Skeletal muscle satellite cell (primary cell): ENCODE data around the gene TSPAN18.
A peak's percentile ranks its signal among the peaks of the same experiment; 100 is the strongest.

Source experiments
- H3K27me3 ChIP-seq: 2 replicates; pipeline ENCODE4 v1.7.0; 2013; ENCODE audit warnings: low read length; ENCODE audit not compliant: control insufficient read depth, insufficient read depth
- H3K36me3 ChIP-seq: 2 replicates; pipeline ENCODE4 v1.7.0; 2013; ENCODE audit warnings: mild to moderate bottlenecking, control low read depth, low read length; ENCODE audit not compliant: insufficient read depth
- H3K4me1 ChIP-seq: 2 replicates; pipeline ENCODE4 v1.7.0; 2013; ENCODE audit warnings: low read length; ENCODE audit not compliant: control insufficient read depth, insufficient read depth
- H3K4me2 ChIP-seq: 2 replicates; pipeline ENCODE4 v1.7.0; 2013; ENCODE audit warnings: mild to moderate bottlenecking, low read length
- H3K4me3 ChIP-seq: 2 replicates; pipeline ENCODE4 v1.7.0; 2013; ENCODE audit warnings: low read length
- H3K9ac ChIP-seq: 2 replicates; pipeline ENCODE4 v1.7.0; 2013; ENCODE audit warnings: mild to moderate bottlenecking, low read depth, low read length, moderate library complexity
- H3K9me3 ChIP-seq: replicated peaks from 2 replicates; pipeline ENCODE4 v1.7.0; 2013; ENCODE audit warnings: mild to moderate bottlenecking, control low read depth, low read length

TSPAN18 gene

DNA sequence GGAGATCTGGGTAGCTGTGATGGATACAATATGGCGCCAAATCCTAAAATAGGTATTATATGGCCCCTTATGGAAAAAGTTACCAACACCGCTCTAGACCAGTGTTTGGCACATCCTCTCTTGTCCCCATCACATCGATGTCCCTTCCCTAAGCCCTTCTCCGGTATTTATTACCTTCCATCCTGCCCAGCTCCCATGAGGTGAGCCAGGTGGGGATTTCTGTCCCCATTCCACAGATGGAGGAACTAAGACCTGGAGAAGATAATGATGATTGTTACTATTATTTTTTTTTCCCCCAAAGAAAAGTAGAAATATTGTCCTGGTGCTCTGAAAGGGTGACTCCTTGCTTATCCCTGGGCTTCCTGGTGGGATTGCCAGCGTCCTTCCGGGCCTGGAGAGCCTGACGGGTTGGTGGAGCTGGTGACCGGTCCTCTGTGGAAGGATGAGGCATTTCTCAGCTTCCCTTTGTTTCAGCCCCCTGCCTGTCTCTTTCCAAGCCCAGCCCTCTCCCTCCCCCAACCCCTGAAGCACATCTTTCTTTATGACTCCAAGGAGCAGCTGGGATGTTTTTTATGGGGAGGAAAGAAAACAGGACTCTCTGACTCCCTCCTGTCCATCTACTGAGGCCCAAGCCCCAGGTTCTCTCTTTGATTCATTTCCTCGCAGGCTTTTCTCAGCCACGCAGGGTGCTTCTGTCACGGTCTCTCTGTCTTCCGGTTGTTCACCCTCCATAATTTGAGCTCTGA is 158.5 kb downstream of the TSPAN18 start:
- Histone ChIP-seq H3K36me3 (no peaks in the 10 kb centered on the region), H3K27me3 (peaks cover 91% of the 10 kb centered on the region), H3K4me2 (no peak overlapping the region), H3K9me3 (no peaks in the 10 kb centered on the region), H3K4me1 (no peaks in the 10 kb centered on the region), H3K4me3 (no peak overlapping the region), H3K9ac (no peak overlapping the region)

DNA sequence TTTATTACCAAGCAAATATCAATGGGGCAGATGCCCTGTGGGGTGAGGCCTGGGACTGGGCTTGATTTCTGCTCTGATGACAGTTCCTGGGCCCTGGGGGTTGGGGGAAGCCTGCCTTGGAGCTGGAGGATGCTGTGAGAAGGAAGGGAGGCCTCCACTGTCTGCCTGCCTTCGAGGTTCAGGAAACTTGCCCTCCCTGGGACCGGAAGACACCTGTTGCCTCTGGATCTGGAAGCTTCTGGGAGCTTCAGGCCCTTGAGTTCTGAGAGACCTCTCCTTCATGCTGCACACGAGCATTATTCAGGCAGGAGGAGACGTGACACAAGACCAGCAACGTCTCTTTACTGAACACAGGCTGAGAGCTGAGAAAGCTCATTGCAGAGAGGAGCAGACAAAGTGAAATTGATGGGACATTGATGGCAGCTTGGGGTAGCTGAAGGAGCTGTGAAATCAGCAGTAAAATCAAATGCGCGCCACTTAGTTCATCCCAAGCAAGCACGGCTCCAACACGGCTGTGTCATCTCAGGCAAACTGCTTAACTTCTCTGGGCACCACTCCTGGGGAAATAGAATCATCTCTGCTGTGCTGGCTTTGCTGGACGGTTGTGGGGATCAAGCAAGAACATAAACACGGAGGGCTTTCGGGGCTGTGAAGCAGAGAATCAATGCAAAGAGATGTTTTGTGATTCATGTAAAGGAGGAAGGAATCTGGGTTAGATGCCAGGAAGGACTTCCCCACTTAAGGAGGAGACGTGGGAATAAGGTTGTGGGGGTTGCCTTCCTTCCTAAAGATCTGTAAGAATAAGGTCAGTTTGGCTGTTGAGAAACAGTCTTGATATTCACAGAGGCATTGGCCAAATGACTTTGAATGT is 159.4 kb downstream of the TSPAN18 start:
- Histone ChIP-seq H3K4me1 (no peaks in the 10 kb centered on the region), H3K9ac (no peak overlapping the region), H3K36me3 (no peaks in the 10 kb centered on the region), H3K27me3 (peaks cover 84% of the 10 kb centered on the region), H3K4me2 (no peak overlapping the region), H3K4me3 (no peak overlapping the region), H3K9me3 (no peaks in the 10 kb centered on the region)

DNA sequence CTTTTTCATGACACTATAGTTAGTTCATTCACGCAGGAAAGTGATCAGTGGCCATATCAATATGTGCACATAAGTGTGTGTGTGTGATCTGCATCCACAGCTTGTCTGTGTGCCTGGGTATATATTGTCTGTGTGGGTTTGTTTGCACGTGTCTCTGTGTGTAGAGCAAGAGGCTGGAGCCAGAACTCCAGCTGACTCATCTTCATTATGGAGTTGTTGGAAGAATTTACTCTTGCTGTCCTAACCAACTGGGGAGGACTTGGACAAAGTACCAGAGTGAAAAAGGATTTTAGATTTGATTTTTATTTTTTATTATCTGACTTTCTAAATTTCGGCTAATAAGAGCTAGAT is 160.0 kb downstream of the TSPAN18 start:
- Histone ChIP-seq H3K4me3 (no peak overlapping the region), H3K9me3 (no peaks in the 10 kb centered on the region), H3K36me3 (no peaks in the 10 kb centered on the region), H3K9ac (no peak overlapping the region), H3K4me2 (no peak overlapping the region), H3K27me3 (peaks cover 84% of the 10 kb centered on the region), H3K4me1 (no peaks in the 10 kb centered on the region)

DNA sequence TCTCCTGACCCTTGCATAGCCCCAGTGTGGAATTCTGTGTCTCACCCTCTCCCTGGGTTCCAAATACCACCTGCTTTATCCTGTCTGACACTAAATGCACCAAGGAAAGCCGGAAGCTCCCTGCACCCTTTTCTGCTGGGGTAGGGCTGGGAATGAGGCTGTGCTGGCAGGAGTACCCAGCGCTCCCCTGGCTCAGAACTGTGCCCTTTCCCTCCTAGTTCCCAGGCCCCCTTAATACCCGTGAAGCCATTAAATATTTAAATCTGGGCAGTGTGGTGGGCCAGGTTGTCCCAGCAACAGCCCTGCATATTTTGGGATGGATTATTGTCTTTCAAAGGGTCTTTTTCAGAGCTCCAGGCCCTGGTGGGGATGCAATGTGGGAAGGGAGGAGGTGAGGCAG is 160.9 kb downstream of the TSPAN18 start:
- Histone ChIP-seq H3K36me3 (no peaks in the 10 kb centered on the region), H3K4me2 (no peak overlapping the region), H3K9ac (no peak overlapping the region), H3K4me1 (no peaks in the 10 kb centered on the region), H3K4me3 (no peak overlapping the region), H3K27me3 (peaks cover 84% of the 10 kb centered on the region), H3K9me3 (no peaks in the 10 kb centered on the region)

DNA sequence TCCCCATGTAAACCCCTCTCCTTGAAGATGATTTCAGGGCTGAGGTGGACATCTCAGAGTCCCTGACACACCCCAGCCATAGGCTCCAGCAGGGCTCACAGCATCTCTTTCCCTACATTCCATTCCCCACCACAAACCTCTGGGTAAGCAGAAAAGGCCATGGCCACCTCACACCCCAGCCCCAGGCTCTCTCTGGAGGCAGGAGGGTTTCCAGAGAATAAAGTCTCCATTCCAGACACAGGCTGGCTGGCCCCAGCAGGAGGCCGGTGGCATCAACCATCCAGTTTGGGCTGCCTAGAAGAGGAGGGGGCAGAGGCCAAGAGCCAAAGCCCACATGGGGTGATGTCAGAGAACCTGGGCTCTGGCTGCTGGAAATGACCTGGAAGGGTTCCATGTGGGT is 162.5 kb downstream of the TSPAN18 start:
- no peak overlapping the region for H3K9ac ChIP-seq
- no peak overlapping the region for H3K4me2 ChIP-seq
- peaks cover 82% of the 10 kb centered on the region for H3K27me3 ChIP-seq
- peaks cover 2% of the 10 kb centered on the region for H3K4me1 ChIP-seq
- H3K4me3 ChIP-seq = no peak overlapping the region
- no peaks in the 10 kb centered on the region for H3K36me3 ChIP-seq
- no peaks in the 10 kb centered on the region for H3K9me3 ChIP-seq

DNA sequence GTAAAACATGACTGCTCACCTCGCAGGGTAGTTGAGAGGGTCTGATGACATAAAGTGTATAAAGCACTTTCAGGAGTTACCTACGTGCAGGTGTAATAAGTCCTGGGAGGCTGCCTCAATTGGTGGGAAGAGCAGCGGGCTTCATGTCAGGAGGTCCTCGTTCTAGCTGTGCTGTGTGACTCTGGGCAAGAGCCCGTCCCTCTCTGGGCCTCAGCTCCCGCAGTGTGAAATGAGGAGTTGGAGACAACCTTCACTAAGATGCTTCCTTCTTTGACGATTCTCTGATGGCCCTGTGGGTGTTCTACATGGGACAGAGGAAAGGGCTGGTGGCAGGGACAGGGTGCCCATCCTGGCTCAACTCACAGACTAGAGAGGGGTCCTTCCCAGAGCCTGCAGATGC is 166.1 kb downstream of the TSPAN18 start:
- Histone ChIP-seq H3K27me3 (peaks cover 86% of the 10 kb centered on the region), H3K36me3 (no peaks in the 10 kb centered on the region), H3K9me3 (no peaks in the 10 kb centered on the region), H3K9ac (no peak overlapping the region), H3K4me2 (no peak overlapping the region), H3K4me1 (peaks cover 2% of the 10 kb centered on the region), H3K4me3 (no peak overlapping the region)

DNA sequence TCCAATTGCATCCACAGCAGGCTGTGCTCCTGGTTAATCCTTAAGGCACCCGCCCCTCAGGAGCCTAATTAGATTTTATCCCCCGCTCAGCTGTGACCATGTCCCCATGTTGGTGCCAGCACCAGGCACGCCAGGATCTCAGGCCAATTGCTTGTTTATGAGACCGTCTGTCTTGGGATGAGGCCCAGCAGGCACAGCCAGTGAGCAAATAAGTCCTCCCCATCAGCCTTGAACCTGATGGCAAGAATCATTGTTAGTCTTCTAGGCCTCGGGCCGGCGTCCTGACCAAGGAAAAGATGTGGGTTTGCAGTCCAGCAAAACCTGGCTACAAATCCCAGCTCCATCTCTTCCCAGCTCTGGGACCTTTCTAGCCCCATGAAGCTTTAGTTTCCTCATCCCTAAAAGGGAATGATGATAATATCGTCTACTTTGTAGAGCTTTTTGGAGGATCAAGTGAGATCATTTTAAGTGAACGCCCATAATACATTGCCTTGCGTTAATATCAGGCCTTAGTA is 166.6 kb downstream of the TSPAN18 start:
- Histone ChIP-seq H3K27me3 (peaks cover 86% of the 10 kb centered on the region), H3K4me1 (peaks cover 2% of the 10 kb centered on the region), H3K4me3 (no peak overlapping the region), H3K9me3 (no peaks in the 10 kb centered on the region), H3K9ac (no peak overlapping the region), H3K36me3 (no peaks in the 10 kb centered on the region), H3K4me2 (no peak overlapping the region)

DNA sequence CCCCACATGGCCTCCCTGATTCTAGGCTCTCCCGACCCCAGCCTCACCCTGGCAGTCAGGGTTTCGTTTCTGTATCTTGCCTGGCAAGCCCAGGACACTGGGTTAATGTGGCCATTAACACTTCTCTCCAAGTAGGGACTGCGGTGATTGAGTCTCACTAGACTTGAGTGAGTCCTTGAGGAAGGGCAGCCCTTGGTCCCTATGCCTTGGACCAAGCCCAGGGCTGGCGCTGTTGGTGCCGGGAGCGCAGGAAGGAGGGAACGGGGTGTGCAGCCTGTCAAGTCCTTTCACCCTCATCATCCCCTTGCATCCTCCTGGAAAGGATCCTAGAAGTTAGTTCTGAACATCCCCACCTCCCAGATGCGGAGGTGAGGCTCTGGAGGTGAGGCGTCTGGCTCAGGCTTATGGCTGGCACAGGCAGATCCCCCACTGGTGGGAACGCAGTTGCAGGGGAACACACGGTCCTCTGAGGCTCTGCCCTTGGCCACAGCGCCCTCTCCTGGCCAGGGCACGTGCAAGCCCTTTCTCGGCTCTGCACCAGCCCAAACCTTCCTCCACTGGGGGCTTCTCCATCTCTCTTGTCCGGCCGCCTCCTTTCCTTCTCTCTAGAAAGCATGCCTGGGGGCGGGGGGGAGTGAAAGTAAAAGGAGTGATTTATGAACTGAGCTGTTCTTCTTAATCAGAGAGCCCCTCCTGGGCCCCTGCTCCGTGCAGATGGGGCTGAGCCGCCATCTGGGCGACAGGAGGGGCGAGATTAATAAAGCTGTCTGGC is 167.3 kb downstream of the TSPAN18 start:
- H3K36me3 ChIP-seq = no peaks in the 10 kb centered on the region
- H3K4me3 ChIP-seq = no peak overlapping the region
- H3K4me1 ChIP-seq = peaks cover 2% of the 10 kb centered on the region
- H3K27me3 ChIP-seq = peaks cover 83% of the 10 kb centered on the region
- no peaks in the 10 kb centered on the region for H3K9me3 ChIP-seq
- H3K9ac ChIP-seq = no peak overlapping the region
- peak overlapping the region; percentile 36 for H3K4me2 ChIP-seq

DNA sequence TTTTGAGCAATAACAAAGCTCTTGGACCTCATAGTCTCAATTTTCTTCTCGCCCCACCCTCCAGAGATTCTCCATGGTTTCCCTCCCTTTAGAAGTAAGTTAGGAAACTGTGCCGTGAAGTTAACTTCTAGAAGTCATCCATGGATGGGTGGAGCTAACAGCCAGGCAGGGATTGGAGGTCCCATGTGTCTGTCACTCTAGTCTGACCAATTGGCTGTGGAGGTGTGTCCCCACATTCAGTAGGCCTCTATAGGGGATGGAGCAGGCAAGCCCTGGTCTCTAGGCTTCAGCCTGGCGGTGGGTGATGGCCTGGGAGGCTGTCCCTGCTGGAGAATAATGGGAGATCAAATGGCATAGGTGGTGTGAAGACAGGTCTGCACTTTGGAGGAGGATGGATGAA is 173.2 kb downstream of the TSPAN18 start:
- Histone ChIP-seq H3K4me2 (no peak overlapping the region), H3K36me3 (no peaks in the 10 kb centered on the region), H3K4me3 (no peak overlapping the region), H3K9me3 (no peaks in the 10 kb centered on the region), H3K4me1 (no peaks in the 10 kb centered on the region), H3K9ac (no peak overlapping the region), H3K27me3 (peaks cover 59% of the 10 kb centered on the region)

DNA sequence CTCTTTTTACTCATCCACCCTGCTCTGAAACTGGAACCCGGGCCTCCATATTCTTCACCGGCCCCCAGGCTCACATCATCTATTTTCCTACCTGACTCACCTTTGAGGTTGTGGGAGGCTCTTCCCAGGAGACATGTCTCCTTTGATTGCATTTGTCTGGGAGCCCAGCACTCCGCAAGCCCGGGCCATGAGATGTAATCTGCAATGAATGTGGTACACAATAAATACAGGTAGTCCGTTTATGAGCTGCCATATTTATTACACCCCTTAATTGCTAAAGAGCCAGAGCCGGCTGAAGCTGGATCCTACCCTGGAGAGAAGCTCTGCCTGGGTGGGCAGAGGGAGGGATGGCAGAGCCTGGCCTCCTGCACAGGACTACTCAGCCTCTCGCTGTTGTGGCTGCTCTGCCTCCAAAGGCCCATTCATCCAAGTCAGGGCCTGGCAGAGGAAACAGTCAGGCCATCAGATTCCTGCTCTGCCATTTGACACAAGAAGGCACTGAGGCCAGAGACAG is 174.4 kb downstream of the TSPAN18 start:
- Histone ChIP-seq H3K9ac (no peak overlapping the region), H3K4me1 (no peaks in the 10 kb centered on the region), H3K9me3 (no peaks in the 10 kb centered on the region), H3K27me3 (peaks cover 51% of the 10 kb centered on the region), H3K4me3 (no peak overlapping the region), H3K4me2 (no peak overlapping the region), H3K36me3 (no peaks in the 10 kb centered on the region)

DNA sequence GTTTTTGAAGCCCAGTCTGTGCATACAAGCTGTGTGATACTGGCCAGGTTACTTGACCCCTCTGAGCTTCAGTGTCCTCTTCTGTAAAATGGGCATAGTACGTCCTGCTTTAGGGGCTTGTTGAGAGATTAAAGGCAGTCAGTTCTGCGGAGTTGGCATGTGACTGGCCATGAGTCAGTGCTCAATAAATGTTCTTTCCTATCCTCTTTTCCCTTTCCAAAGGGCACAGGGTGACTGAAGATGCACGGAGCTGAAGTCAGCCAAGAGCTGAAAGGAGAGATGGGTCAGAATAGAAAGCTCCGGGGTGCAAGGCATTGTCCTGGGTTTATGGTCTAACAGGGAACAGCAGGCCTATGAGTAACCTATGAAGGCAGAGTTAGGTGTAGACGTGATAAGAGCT is 175.0 kb downstream of the TSPAN18 start:
- Histone ChIP-seq H3K4me3 (no peak overlapping the region), H3K27me3 (peaks cover 46% of the 10 kb centered on the region), H3K9ac (no peak overlapping the region), H3K4me2 (no peak overlapping the region), H3K9me3 (no peaks in the 10 kb centered on the region), H3K36me3 (no peaks in the 10 kb centered on the region), H3K4me1 (no peaks in the 10 kb centered on the region)
